ENCODE measurements around the gene SF3A2.

Gene SF3A2

GRCh38 chr19:2207991-2208860 lies 28.4 kb upstream of the SF3A2 start:
- DNase-seq, result peak; percentile 37
- ATAC-seq, result peak; percentile 42

- DNase-seq (no peak), ATAC-seq (no peak)
Measured at GRCh38 chr19:2208975-2209374, 27.6 kb upstream of the SF3A2 start.

GRCh38 chr19:2209408-2209807 lies 27.2 kb upstream of the SF3A2 start:
- DNase-seq (no peak), ATAC-seq (no peak)

GRCh38 chr19:2210206-2210605 lies 26.4 kb upstream of the SF3A2 start:
- ATAC-seq, result no peak
- DNase-seq, result no peak

- no peak for DNase-seq
- no peak for ATAC-seq
Measured at GRCh38 chr19:2210987-2211740, 25.5 kb upstream of the SF3A2 start.

- ATAC-seq (no peak), DNase-seq (no peak)
Measured at GRCh38 chr19:2212861-2213711, 23.5 kb upstream of the SF3A2 start.

GRCh38 chr19:2213799-2214198 lies 22.8 kb upstream of the SF3A2 start:
- DNase-seq, result no peak
- no peak for ATAC-seq

GRCh38 chr19:2214251-2214650 lies 22.4 kb upstream of the SF3A2 start:
- ATAC-seq, result no peak
- DNase-seq, result no peak

- DNase-seq (no peak), ATAC-seq (no peak)
Measured at GRCh38 chr19:2215281-2215751, 21.3 kb upstream of the SF3A2 start.

- ATAC-seq (no peak), DNase-seq (no peak)
Measured at GRCh38 chr19:2216361-2217225, 20.0 kb upstream of the SF3A2 start.

GRCh38 chr19:2217591-2217990 lies 19.0 kb upstream of the SF3A2 start:
- ATAC-seq, result no peak
- no peak for DNase-seq

- no peak for DNase-seq
- no peak for ATAC-seq
Measured at GRCh38 chr19:2219726-2220125, 16.9 kb upstream of the SF3A2 start.

- DNase-seq, result no peak
- no peak for ATAC-seq
Measured at GRCh38 chr19:2221250-2221831, 15.3 kb upstream of the SF3A2 start.

GRCh38 chr19:2221918-2222317 lies 14.7 kb upstream of the SF3A2 start:
- DNase-seq (no peak), ATAC-seq (no peak)

GRCh38 chr19:2223391-2223790 lies 13.2 kb upstream of the SF3A2 start:
- DNase-seq, result no peak
- ATAC-seq, result no peak

- DNase-seq, result no peak
Measured at GRCh38 chr19:2223959-2224358, 12.7 kb upstream of the SF3A2 start.

GRCh38 chr19:2224754-2225349 lies 11.8 kb upstream of the SF3A2 start:
- ATAC-seq, result no peak
- DNase-seq, result no peak

More at GRCh38 chr19:2223959-2224358, 12.7 kb upstream of the SF3A2 start:
- peak; percentile 33 for ATAC-seq

- no peak for ATAC-seq
Measured at GRCh38 chr19:2225415-2226050, 11.1 kb upstream of the SF3A2 start.

GRCh38 chr19:2226051-2226839 lies 10.4 kb upstream of the SF3A2 start:
- DNase-seq, result no peak
- ATAC-seq, result no peak

More at GRCh38 chr19:2225415-2226050, 11.1 kb upstream of the SF3A2 start:
- DNase-seq, result no peak

All from stimulated activated naive CD8-positive, alpha-beta T cell treated with anti-CD3 and anti-CD28 coated beads, Interleukin-15, Interleukin-2, amounts not matched to agents 100 U/mL and 50 U/mL, for 24 hours (primary cell).